ENCODE data around the gene SPACDR.

The SPACDR gene

DNA sequence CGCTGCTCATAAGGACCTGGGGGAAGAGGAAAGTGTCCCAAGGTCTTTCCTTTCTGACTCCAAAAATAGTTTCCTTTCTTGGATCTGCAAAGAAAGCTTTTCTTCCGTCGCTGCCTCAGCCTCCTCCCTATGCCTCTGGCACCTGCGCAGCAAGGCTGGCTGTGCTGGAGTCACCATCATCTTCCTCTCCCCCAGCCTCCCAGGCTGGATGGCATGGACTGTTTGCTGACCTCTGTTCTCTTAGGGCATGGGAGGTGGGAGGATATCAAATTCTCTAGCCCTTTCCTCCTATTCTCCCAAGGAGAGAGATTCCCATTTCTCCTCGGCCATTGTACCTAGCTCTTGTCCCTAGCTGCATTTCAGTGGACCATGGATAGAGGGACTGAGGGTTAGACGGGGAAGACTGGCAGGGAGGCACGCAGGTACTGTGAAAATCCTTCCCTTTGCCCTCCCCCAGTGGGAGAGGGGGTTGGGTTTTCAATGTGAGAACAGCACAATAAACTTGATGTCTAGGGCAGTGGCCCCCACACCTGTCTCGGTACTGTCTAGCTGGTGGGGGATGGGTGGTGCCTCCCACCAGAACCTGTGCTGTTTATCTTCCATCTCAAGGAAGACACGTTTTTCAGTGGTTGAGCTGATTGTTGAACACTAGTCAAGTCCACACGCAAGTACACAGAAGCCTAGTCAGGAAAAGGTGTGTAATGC is 30.3 kb downstream of the SPACDR start:
- DNase-seq, result no peak

DNA sequence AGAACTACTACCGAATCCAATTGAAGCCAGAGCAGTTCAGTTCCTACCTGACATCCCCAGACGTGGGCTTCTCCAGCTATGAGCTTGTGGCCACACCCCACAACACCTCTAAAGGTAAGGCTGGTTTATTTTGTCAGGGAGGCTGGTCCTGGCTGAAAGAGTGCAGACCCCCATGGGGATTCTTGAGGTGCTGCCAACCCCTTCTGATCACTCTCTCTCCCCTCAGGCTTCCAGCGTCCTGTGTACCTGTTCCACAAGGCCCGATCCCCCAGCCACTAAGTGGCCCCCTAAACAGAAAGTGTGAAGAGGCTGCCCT is 30.8 kb downstream of the SPACDR start:
- no peak for DNase-seq

DNA sequence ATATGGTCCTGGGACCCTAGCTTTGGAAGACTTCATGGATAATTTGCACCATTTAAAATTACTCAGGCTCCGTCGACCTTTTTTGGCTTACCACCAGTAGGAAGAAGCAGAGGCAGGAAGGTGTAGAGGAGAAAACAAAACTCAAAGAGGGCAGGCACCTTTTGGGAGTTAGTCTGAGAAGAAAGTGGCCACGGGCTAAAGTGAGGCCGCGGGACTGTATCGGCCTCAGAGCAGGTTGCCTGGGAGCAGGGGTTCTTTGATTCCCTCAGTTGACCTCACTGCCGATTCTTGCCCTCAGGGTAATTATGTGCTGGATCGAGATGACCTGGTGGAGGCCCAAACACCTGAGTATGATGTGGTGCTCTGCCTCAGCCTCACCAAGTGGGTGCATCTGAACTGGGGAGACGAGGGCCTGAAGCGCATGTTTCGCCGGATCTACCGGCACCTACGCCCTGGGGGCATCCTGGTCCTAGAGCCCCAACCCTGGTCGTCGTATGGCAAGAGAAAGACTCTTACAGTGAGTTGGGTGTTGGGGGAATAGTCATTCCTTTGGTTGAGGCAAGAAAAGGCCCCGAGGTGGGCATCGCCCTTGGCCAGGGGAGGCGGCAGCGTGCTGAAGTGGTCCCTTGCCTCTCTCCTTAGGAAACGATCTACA is 31.3 kb downstream of the SPACDR start:
- DNase-seq, result no peak

DNA sequence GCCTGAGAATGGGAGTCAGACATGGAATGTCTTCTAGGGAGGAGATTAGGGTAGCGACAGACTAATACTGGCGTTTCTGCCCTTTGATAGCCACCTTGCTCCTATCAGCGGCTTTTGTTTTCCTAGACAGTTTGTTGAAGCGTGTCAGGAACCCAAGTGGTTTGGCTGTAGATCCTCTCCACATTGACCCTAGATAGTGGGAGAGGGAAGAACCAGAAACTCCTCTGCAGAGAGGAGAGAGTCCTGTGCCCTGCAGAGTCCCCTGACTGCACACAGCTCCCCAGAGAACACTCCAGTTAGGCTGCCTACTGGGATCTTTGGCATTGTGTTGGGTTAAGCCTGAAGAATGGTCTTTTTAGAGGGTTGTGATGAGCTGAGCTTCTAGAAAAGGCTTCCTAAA is 32.0 kb downstream of the SPACDR start:
- DNase-seq, result no peak

DNA sequence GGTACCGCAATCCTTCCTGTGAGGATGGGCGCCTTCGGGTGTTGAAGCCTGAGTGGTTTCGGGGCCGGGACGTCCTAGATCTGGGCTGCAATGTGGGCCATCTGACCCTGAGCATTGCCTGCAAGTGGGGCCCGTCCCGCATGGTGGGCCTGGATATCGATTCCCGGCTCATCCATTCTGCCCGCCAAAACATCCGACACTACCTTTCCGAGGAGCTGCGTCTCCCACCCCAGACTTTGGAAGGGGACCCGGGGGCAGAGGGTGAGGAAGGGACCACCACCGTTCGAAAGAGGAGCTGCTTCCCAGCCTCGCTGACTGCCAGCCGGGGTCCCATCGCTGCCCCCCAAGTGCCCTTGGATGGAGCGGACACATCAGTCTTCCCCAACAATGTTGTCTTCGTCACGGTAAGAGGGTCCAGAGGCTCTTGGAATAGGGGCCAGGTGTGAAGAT is 32.7 kb downstream of the SPACDR start:
- DNase-seq, result no peak

DNA sequence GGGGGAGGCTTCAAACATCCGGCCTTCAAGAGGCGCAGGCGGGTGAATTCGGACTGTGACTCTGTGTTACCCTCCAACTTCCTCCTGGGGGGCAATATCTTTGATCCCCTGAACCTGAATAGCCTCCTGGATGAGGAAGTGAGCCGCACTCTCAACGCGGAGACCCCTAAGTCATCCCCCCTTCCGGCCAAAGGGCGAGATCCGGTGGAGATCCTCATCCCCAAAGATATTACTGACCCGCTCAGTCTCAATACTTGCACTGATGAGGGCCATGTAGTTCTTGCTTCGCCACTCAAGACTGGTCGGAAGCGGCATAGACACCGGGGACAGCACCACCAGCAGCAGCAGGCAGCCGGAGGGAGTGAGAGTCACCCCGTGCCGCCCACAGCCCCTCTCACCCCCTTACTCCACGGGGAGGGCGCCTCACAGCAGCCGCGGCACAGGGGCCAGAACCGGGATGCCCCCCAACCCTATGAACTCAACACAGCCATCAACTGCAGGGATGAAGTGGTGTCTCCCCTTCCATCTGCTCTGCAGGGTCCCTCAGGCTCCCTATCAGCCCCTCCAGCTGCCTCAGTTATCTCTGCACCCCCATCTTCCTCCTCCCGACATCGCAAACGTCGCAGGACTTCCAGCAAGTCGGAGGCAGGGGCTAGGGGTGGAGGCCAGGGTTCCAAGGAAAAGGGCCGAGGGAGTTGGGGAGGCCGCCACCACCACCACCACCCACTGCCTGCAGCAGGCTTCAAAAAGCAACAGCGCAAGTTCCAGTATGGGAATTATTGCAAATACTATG is 33.4 kb downstream of the SPACDR start:
- DNase-seq, result no peak

DNA sequence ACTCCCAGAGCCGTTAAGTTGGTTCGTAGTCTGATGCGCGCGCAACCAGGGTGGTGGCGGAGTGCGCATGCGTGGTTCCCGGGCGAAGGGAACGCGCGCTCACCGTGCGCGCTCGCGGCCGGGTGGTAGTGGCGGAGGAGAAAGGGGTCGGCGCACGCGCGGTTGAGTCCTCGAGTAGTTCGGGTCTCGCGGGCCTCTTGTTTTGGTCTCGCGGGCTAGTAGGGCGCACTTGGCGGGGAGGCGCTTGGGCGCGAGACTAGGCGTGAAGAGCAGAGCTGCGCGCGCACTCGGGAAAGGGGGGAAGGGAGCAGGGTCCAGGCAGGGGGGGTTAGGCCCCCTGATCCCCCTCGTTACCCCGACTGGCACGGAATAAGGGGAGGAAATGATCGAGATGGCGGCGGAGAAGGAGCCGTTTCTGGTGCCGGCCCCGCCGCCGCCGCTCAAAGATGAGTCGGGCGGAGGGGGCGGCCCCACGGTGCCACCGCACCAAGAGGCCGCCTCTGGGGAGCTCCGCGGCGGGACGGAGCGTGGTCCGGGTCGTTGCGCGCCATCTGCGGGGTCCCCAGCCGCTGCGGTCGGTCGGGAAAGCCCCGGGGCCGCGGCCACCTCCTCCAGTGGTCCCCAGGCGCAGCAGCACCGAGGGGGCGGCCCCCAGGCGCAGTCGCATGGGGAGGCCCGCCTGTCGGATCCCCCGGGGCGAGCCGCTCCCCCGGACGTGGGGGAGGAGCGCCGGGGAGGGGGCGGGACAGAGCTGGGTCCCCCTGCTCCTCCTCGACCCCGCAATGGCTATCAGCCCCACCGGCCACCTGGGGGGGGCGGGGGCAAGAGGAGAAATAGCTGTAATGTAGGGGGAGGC is 34.2 kb downstream of the SPACDR start, which contains the start of gene MEPCE:
MEPCE (plus strand) TSS at position 195 of the 856 bp plus-strand sequence; CDS start at position 383, 188 bp downstream.
- DNase-seq, result peak; percentile 80

DNA sequence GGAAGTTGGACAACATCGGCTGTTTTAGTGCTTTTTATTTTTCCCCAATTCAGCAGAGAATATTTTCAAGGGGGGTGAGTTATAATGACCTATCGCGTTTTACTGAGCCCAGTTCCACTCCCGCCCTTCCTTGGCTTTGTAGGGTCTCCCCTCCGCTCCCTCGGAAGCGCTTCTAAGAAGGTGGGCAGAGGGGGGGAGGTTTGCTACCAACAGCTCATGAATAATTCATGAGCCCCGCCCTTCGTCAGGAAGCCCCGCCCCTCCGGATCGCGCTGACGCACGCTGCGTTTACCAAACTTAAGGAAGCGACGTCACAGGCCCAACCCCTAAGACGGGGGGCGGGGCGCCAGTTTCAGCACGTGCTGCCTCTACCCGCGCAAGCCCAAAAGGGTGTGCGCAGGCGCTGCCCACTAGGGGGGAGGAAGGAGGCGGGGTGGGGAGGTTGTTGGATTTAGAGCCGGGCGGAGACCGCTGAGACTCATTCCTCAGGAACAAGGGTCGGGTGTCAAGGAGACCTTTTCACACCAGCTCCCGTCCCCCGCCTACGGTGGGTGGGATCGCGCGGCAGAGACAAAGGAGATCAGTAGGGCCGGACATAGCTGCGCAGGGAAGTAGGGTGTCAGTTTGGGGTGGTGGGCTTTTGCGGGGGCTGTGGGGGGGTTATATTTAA is 35.0 kb downstream of the SPACDR start:
- DNase-seq, result peak; percentile 90

DNA sequence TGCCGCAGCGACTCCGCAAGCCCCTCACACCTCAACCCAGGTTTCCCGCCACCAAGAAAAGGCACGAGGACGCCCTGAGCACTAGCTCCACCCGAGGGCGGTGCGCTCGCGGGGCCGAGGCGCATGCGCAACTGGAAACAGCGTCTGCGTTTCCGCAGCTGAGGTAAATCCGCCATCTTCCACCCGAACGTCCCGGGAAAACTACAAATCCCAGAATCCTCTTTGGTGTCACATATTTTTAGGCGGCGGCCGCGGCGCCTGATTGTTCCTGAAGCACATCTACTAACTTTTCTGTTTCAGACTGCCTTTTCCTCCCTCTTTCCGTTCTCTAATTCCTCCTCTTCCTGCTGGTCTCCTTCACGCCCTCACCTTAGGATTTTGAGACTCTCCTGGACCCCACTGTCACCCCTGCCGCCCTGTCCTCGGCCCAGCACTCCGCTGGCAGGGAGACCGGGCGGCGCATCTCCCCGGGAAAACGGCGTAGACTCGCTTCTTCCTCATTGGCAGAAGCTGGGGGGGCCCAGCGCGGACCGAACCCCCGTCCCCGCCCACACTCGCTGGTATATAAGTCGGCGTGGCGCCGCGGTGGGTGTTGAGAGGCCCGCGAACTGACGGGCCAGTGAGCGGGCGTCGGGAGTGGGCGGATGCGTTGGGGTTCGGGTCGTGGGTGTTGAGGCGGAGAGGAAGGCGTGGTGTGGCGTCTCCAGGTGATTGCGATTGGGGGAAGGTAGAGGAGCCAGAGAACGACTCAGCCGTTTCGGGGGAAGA is 35.7 kb downstream of the SPACDR start, which contains the start of gene ZCWPW1:
ZCWPW1 (minus strand) TSS at position 505 of the 768 bp plus-strand sequence. CDS start 8,054 bp downstream, outside the sequence.
- peak; percentile 84 for DNase-seq

DNA sequence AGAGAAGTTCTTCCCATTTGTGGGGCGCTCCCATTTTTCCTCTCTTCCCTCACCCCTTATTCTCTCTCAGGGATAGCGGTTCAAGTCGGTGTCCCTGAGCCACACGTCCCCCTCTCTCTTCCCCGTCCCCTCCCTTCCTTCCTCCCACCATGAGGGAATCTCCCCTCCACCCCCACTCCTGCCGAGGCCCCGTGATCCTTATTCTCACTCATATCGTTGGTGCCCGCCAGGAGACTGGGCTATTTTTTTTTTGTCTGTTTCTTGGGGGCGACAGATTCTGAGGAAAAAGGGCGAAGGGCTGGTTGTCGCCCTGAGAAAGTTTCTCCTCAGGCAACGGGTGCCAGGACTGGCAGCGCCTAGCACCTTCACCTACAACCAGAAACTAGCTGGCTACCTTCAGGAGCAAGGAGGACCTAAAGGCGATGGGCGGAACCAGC is 36.3 kb downstream of the SPACDR start:
- no peak for DNase-seq

DNA sequence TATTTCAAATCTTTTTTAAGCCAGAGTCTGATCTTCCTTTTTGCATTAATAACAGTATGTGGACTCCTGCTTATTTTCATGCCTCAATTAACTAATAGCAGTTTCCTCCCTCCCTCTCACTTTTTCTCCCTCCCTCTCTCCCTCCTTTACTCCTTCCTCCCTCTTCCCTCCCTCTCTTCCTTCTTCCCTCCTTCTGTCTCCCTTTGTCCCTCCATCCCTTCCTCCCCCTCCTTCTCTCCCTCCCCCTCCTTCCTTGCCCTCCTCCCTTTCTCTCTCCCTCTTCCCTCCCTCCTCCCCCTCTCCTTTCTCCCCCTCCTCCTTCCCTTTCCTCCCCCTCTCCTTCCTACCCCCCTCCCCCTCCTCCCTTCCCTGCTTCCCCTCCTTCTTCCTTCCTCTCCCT is 37.5 kb downstream of the SPACDR start:
- DNase-seq, result no peak

DNA sequence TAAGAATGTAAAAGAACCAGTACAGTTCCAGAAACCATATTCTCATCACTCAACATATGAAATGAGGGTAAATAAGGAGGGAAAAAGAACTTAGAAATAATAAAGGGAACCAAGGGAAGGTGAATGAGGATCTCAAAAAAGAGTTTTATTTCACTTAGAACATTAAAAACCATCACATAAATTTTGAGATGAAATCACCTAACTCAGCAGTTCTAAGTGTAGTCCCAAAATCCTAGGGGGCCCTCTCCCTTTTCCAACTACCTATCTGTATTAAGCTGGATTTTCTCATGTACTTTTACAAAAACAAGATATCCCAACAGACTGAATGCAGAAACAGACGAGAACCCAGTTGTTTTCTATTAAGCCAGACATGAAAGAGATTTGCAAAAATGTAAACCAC is 38.7 kb downstream of the SPACDR start:
- no peak for DNase-seq

DNA sequence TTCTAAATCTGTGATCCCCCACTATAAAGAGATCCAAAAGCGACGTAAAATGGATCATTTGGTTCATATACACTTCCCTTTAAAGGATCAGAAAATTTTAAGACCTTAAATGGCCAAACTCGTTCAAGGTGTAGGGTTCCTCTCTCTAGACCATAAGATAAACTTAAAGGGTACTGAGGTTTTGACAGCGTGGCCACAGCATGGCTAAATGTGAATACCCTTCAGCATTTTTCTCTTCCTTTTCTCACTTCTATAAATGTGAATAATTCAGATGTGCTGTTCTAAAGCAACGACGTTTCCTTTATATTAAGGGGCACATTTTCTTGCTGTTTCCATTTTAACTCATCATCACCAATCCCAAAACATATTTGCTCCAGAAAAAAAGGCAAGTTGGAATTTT is 40.7 kb downstream of the SPACDR start:
- DNase-seq, result no peak

DNA sequence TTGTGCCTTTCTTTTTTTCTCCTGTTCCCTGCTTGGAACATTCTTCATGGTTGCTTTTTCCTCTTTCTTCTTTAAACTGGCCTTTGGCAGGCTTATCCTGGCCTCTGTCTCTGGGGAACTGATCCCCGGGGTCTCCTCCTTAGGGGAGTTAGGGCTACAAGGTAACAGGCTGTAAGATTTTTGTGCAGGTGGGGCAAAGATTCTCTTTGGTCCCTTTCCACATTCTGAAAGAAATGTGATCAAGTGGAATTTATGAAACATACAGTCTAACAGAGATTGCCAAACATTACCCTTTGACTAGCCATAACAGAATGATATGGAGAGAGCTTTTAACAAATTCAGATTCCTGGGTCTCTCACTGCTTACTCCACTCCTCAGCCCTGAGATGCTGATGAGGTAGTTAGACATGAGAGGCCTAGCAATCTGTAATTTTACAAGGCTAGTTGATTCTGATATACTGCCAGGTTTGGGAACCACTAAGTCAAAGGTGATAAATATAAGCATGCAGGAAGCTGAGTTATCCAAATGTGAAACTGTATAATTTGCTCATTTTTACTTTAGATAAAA is 44.3 kb downstream of the SPACDR start:
- no peak for DNase-seq

DNA sequence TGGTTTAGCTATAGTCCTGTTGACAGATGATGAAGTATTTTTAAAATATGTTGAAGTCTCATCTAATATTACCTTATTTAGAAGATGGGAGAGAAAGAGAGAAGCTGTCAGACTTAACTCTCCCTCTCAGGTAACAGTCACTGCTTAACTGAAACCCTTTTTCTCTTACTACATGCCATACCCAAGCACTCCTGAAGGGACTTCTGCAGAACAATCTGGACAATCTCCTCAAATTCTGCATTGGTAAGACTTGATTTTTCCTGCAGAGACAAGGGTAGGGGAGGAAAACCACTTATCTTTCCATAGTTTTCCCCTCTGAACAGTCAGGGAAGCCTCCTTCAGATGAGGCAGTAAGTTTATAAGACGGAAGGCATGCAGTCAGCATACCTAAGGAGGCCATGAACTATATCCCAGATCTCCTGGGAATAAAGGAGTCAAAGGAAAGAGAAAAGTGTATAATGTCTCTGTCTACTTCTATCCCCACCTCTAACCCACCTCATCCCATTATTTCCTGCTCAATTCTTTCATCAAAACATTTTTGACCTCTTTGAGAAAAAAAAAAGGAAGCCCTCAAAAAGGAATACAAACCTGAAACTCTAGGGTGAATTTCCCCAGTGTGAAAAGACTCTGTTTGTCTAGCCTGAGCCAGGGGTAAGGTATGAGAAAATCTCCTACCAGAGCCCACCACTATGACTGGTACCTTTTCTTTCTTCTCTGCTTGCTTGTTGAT is 45.0 kb downstream of the SPACDR start:
- no peak for DNase-seq

DNA sequence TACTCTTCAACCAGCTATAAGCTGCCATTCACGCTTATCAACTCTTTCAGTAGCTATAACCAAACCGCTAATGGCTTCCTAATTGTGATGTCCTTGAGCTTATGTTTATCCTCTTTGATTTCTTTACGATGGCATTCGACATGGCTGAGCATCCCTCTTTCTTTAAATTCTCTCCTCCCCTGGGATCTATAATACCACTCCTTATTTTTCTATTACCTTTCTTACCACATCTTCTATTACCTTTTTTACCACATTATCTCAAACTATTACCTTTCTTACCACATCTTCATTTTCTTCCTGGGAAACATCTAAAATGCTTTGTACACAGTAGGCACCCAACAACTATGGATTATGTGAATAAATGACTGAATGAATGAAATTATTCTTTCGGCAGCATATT is 48.6 kb downstream of the SPACDR start:
- DNase-seq, result no peak

DNA sequence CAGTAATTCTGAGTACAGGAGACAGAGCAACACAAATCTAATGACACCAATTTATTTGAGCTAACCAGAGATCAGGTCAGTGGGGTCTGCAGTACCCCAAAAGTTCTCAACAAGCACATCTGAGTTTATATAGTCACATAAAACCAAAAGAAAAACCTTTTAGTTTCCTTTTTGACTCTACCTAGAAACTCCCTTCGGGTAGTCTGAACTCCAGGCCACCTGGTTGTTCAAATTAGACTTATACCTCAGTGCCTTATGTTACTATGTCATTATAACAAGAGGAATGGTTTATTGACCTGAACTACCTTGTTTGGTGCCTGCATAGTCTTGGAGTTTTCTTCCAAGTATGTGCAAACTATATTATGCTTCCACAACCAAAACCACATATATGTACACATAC is 50.2 kb downstream of the SPACDR start:
- no peak for DNase-seq

DNA sequence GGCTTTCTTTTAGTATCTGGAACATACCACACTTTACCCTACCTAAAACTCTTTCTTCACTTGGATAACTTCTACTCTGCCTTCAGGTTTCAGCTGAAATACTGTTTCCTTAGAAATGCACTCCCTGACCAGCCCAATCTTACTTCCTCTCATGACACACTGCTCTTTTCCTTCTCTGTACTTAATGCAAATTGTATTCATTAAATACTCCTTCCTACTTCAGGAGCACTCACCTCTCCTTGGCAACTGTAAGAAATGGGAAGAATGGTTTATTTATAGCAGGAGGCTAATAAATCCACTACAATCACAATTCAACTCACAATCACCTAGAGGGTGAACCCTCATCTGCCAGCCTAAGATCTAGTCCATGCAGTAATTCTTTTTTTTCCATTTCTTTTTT is 50.7 kb downstream of the SPACDR start:
- DNase-seq, result no peak

DNA sequence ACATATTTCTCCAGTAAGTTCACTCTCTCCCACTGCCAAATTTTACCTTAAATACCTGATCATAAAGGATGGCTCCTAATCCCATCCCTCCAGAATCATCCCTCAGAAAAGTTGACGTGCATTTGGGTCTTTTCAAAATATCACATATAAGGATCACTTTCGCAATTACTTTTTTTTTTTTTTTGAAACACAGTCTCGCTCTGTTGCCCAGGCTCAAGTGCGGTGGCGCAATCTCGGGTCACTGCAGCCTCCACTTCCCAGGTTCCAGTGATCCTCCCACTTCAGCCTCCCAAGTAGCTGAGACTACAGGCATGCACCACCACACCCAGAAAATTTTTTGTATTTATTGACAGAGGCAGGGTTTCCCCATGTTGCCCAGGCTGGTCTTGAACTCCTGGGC is 53.0 kb downstream of the SPACDR start:
- no peak for DNase-seq

All from NCI-H510A treated with DMSO at 0.1 percent for 48 hours (cell line).